ENCODE data around the gene OR51B2. TPM values are rescaled to one million over a fixed set of nuclear protein-coding genes. Genes with fewer than 3 reads are reported as not detected.

The OR51B2 gene
- total RNA-seq, 1 experiment from 2014 or later = 17.1 TPM

GRCh38 chr11:5281596-5281995 lies 42.5 kb downstream of the OR51B2 start:
- no peak overlapping the region for H3K4me3 ChIP-seq (replicated peaks in 1 of 2; ENCODE audit: low read depth in 1 of 2, low read length in 2 of 2)
- H3K9me2 ChIP-seq (ENCODE audit: insufficient read depth) = no peaks in the 10 kb centered on the region
- no peak for DNase-seq (ENCODE audit: low read depth, low spot score)
- ChIA-PET RAD21 (ENCODE audit: low non-redundant PET in 1 of 2, low total read pairs in 2 of 2, uncharacterized antibody in 2 of 2, unreplicated experiment in 2 of 2) (no interaction called here), POLR2A (no interaction called here), CTCF (interaction anchor here (1.6 kb wide), 1 partner anchor 10 kb away, joined by 6 read pairs; no protein-coding TSS in a partner anchor)
- no peaks in the 10 kb centered on the region for H3K27me3 ChIP-seq (ENCODE audit: insufficient read depth, low read length)
- no peak overlapping the region for H2AFZ ChIP-seq (ENCODE audit: low read depth, low read length, poor library complexity, severe bottlenecking)
- no peaks in the 10 kb centered on the region for H4K20me1 ChIP-seq (ENCODE audit: insufficient read depth)
- no peaks in the 10 kb centered on the region for H3K79me2 ChIP-seq (ENCODE audit: insufficient read depth, low read length)
- no peak overlapping the region; the same call in 1 of the 2 replicates for H3K4me2 ChIP-seq (ENCODE audit: low read length)
- H3K9me3 ChIP-seq (ENCODE audit: control insufficient read depth in 1 of 2, insufficient read depth in 1 of 2, low read depth in 1 of 2, low read length in 2 of 2) = no peaks in the 10 kb centered on the region
- peak overlapping the region; percentile 26; the same call in 1 of the 2 replicates for H3K27ac ChIP-seq (ENCODE audit: low read depth, low read length)
- intact Hi-C loops (cut with micrococcal nuclease) = no loop called here
- no peak for ATAC-seq
- BruUV-seq (replicated peaks) = no TSS peak
- no peaks in the 10 kb centered on the region; a peak in 1 of 4 replicates for H3K36me3 ChIP-seq (ENCODE audit: control insufficient read depth in 1 of 2, insufficient read depth in 2 of 2, low read length in 2 of 2)
- H3K9ac ChIP-seq (ENCODE audit: low read length) = no peak overlapping the region
- H3K4me1 ChIP-seq (ENCODE audit: control insufficient read depth in 1 of 2, insufficient read depth in 2 of 2, low read length in 2 of 2) = peaks cover 18 to 39% of the 10 kb centered on the region in 2 experiments
- TF ChIP-seq CBX3 (IDR thresholded peaks at IDR 0.05; ENCODE audit: low read depth) (no peak), RAD21 (IDR thresholded peaks at IDR 0.05; ENCODE audit: low read depth) (no peak)
- TF ChIP-seq, protein P1, sequence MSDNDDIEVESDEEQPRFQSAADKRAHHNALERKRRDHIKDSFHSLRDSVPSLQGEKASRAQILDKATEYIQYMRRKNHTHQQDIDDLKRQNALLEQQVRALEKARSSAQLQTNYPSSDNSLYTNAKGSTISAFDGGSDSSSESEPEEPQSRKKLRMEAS (IDR thresholded peaks at IDR 0.05) = no peak

DNA sequence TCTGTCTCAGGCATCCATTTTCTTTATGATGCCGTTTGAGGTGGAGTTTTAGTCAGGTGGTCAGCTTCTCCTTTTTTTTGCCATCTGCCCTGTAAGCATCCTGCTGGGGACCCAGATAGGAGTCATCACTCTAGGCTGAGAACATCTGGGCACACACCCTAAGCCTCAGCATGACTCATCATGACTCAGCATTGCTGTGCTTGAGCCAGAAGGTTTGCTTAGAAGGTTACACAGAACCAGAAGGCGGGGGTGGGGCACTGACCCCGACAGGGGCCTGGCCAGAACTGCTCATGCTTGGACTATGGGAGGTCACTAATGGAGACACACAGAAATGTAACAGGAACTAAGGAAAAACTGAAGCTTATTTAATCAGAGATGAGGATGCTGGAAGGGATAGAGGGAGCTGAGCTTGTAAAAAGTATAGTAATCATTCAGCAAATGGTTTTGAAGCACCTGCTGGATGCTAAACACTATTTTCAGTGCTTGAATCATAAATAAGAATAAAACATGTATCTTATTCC lies 43.5 kb downstream of the OR51B2 start:
- DNase-seq (ENCODE audit: low read depth, low spot score) = peak; percentile 97
- no peak overlapping the region for H2AFZ ChIP-seq (ENCODE audit: low read depth, low read length, poor library complexity, severe bottlenecking)
- peak; percentile 97 for ATAC-seq
- H3K36me3 ChIP-seq (ENCODE audit: control insufficient read depth in 1 of 2, insufficient read depth in 2 of 2, low read length in 2 of 2) = no peaks in the 10 kb centered on the region; a peak in 1 of 4 replicates
- H3K9ac ChIP-seq (ENCODE audit: low read length) = no peak overlapping the region
- BruUV-seq (replicated peaks) = no TSS peak
- ChIA-PET CTCF (interaction anchor here (0.6 to 1.6 kb wide), 2 partner anchors 11 to 84 kb away, joined by 3 to 6 read pairs; no protein-coding TSS in a partner anchor), RAD21 (ENCODE audit: low non-redundant PET in 1 of 2, low total read pairs in 2 of 2, uncharacterized antibody in 2 of 2, unreplicated experiment in 2 of 2) (no interaction called here), POLR2A (no interaction called here)
- H3K79me2 ChIP-seq (ENCODE audit: insufficient read depth, low read length) = no peaks in the 10 kb centered on the region
- no peaks in the 10 kb centered on the region for H3K27me3 ChIP-seq (ENCODE audit: insufficient read depth, low read length)
- no peaks in the 10 kb centered on the region for H3K9me2 ChIP-seq (ENCODE audit: insufficient read depth)
- no peaks in the 10 kb centered on the region for H3K9me3 ChIP-seq (ENCODE audit: control insufficient read depth in 1 of 2, insufficient read depth in 1 of 2, low read depth in 1 of 2, low read length in 2 of 2)
- intact Hi-C loops (cut with micrococcal nuclease) = no loop called here
- H3K4me3 ChIP-seq (replicated peaks in 1 of 2; ENCODE audit: low read depth in 1 of 2, low read length in 2 of 2) = no peak overlapping the region
- H4K20me1 ChIP-seq (ENCODE audit: insufficient read depth) = no peaks in the 10 kb centered on the region
- peak overlapping the region; percentile 62 for H3K4me2 ChIP-seq (ENCODE audit: low read length)
- peak overlapping the region; percentile 26; the same call in 1 of the 2 replicates for H3K27ac ChIP-seq (ENCODE audit: low read depth, low read length)
- H3K4me1 ChIP-seq (ENCODE audit: control insufficient read depth in 1 of 2, insufficient read depth in 2 of 2, low read length in 2 of 2) = peaks cover 18 to 39% of the 10 kb centered on the region in 2 experiments
- TF ChIP-seq JUND (IDR thresholded peaks at IDR 0.05) (peak; percentile 99), SRF (IDR thresholded peaks at IDR 0.05; ENCODE audit: low read depth) (peak; percentile 88), YY1 (IDR thresholded peaks at IDR 0.05; ENCODE audit: extremely low read depth, insufficient replicate concordance, low read depth, low read length) (peak; percentile 26), ZNF274 (IDR thresholded peaks at IDR 0.05; ENCODE audit: low read depth, low read length) (no peak), TCF7L2 (IDR thresholded peaks at IDR 0.05; ENCODE audit: borderline replicate concordance, extremely low read depth, insufficient read depth, insufficient read length) (peak; percentile 21), ATF3 (IDR thresholded peaks at IDR 0.05) (peak; percentile 71), REST (IDR thresholded peaks at IDR 0.05; ENCODE audit: low read depth) (no peak), EGR1 (IDR thresholded peaks at IDR 0.05; ENCODE audit: low read depth) (peak; percentile 91), RAD21 (IDR thresholded peaks at IDR 0.05; ENCODE audit: low read depth) (no peak), CBX3 (IDR thresholded peaks at IDR 0.05; ENCODE audit: low read depth) (peak; percentile 93), CTCF (IDR thresholded peaks at IDR 0.05 in 2 of 3, conservative IDR thresholded peaks at IDR 0.05 in 1 of 3; ENCODE audit: borderline replicate concordance in 1 of 3, insufficient read depth in 1 of 3, low read depth in 2 of 3, low read length in 2 of 3) (no peak), POLR2A (IDR thresholded peaks at IDR 0.05; ENCODE audit: borderline replicate concordance, extremely low read depth, insufficient read depth, insufficient read length) (no peak)
- TF ChIP-seq, protein P1 (IDR thresholded peaks at IDR 0.05) = peak; percentile 66

All from HCT116 (cell line).